Panc1 (cell line): ENCODE data around the gene RAP1GAP2. TPM values are rescaled to one million over a fixed set of nuclear protein-coding genes. Genes with fewer than 3 reads are reported as not detected.
A peak's percentile ranks its signal among the peaks of the same experiment; 100 is the strongest.

Experiments
- ATAC-seq: fragments of 200-7000 bp; cut with Tn5 transposase; 2 replicates; pipeline ENCODE4 v1.9.1; 2020; ENCODE audit warnings: mild to moderate bottlenecking, moderate library complexity
- BruUV-seq: library from RNA; stranded (reverse); fragments of 400-500 nt; replicated peaks from 2 replicates; lab custom pipeline; 2021; lab: Mats Ljungman, UMichigan
- CTCF ChIA-PET: fragments of 300-600 bp; sonication (Branson Sonifier 250); formaldehyde crosslinking; loops from one replicate; lab custom pipeline; 2022; ENCODE audit warnings: antibody characterized with exemption; lab: Charles Lee
- POLR2A ChIA-PET: fragments of 300-600 bp; sonication (Branson Sonifier 250); formaldehyde crosslinking; loops from one replicate; lab custom pipeline; 2022; ENCODE audit warnings: antibody characterized with exemption; lab: Charles Lee
- DNase-seq: peaks from one replicate; pipeline ENCODE4 v3.0.0-alpha.2; 2010; ENCODE audit warnings: low read depth, low spot score
- H3K27ac ChIP-seq: 2 replicates; pipeline ENCODE4 v1.5.1; 2011; ENCODE audit warnings: mild to moderate bottlenecking, low read length, inconsistent platforms
- H3K27me3 ChIP-seq: fragments of 200-500 bp; sonication (Bioruptor generic); 2 replicates; pipeline ENCODE4 v1.6.0; 2014; ENCODE audit warnings: low read length, inconsistent platforms; ENCODE audit not compliant: control insufficient read depth, insufficient read depth
- H3K36me3 ChIP-seq: fragments of 200-500 bp; sonication (Bioruptor generic); 2 replicates; pipeline ENCODE4 v1.5.1; 2014; ENCODE audit warnings: inconsistent platforms, mild to moderate bottlenecking, low read length, moderate library complexity; ENCODE audit not compliant: control insufficient read depth, insufficient read depth
- H3K4me1 ChIP-seq: 2 replicates; pipeline ENCODE4 v1.5.1; 2011; ENCODE audit warnings: inconsistent platforms, mild to moderate bottlenecking, low read length, moderate library complexity; ENCODE audit not compliant: control insufficient read depth, insufficient read depth
- H3K4me3 ChIP-seq, 2 experiments: 2 replicates each; pipeline ENCODE4 v1.5.1; 2011 to 2012; ENCODE audit warnings: low read depth in 2 of 2, low read length in 2 of 2, mild to moderate bottlenecking in 2 of 2, inconsistent platforms in 1 of 2, moderate library complexity in 1 of 2
- H3K9me3 ChIP-seq: fragments of 200-500 bp; sonication (Bioruptor generic); 2 replicates; pipeline ENCODE4 v1.5.1; 2014; ENCODE audit warnings: low read depth, mild to moderate bottlenecking, inconsistent platforms, low read length, moderate library complexity; ENCODE audit not compliant: control insufficient read depth, insufficient read depth
- POLR2AphosphoS5 ChIP-seq: IDR thresholded peaks from 2 replicates; pipeline ENCODE4 v1.6.1; 2012; ENCODE audit warnings: mild to moderate bottlenecking, low read depth, low read length, moderate library complexity
- REST ChIP-seq, 2 experiments: IDR thresholded peaks; 2 replicates each; pipeline ENCODE4 v1.6.1; 2011 to 2012; ENCODE audit warnings: low read depth in 2 of 2, control low read depth in 1 of 2, low read length in 1 of 2, mild to moderate bottlenecking in 1 of 2, moderate library complexity in 1 of 2; ENCODE audit not compliant: insufficient read depth in 1 of 2
- SIN3A ChIP-seq: IDR thresholded peaks from 2 replicates; pipeline ENCODE4 v1.6.1; 2012; ENCODE audit warnings: low read depth, mild to moderate bottlenecking, low read length, moderate library complexity, borderline replicate concordance; ENCODE audit not compliant: insufficient read depth
- TCF7L2 ChIP-seq: IDR thresholded peaks from 2 replicates; pipeline ENCODE4 v1.6.1; 2011; ENCODE audit warnings: mild to moderate bottlenecking, low read depth, low read length, inconsistent platforms
- in situ Hi-C: cut with HindIII; loops from 2 replicates; pipeline ENCODE4 v1.10.0; 2016; ENCODE audit warnings: low sequenced_read_pairs, low pct_unique_long_range_greater_than_20kb
- intact Hi-C: fragments of 100-400 bp; cut with micrococcal nuclease; formaldehyde crosslinking; loops from one replicate; pipeline ENCODE4 v1.10.0; 2022; ENCODE audit not compliant: unreplicated experiment
- total RNA-seq: library from RNA; stranded (reverse); gene quantifications from one replicate; pipeline ENCODE4 v1.2.1, GENCODE V29; 2021; ENCODE audit not compliant: unreplicated experiment
- TF ChIP-seq, protein P1 (sequence below): fragments of 450-650 bp; IDR thresholded peaks from 2 replicates; pipeline ENCODE4 v1.5.1; 2017; ENCODE audit warnings: mild to moderate bottlenecking

The RAP1GAP2 gene
- total RNA-seq, 1 experiment from 2014 or later = 10.0 TPM

DNA sequence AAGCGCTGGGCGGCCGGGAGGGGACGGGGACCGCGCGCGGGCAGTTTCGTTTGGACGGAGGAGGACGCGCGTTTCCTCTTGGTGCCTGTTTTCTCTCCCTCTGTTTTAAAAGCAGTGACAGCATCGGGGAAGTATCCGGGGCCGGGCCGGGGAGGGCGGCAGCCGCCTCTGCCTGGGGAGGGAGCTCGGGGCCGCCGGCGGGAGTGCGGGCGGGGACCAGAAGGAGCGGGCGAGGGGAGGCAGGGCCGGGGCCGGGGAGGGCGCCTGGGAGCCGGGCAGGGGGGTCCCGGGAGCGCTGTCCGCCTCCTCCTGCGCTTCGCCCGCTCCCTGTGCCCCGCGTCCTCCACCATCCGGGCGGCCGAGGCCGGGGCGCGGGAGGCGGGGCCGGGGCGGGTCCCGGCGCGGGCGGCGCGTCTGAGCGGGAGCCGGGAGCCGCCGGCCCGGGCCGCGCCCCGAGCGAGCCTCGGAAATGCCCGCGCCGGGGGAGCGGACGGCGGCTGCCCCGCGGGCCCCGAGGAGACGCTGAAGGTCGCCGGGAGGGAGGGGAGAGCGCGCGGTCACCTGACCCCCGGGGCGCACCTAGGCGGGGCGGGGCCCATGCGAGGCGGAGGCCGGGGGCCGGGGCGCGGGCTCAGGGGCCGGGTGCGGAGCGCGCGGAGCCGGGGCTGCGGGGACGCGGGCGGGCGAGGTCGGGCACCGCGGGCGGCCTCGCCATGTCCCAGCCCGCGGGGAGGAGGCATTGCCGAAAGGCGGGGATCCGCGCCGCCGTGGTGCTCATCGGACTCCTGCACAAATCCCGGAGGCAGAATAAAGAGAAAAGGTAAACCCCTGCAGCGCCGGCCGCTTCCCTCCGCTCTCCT lies 57.3 kb downstream of the RAP1GAP2 start:
- TF ChIP-seq TCF7L2 (no peak), REST (IDR thresholded peaks at IDR 0.05; ENCODE audit: insufficient read depth in 1 of 2, low read depth in 2 of 2, low read length in 1 of 2) (no peak), POLR2AphosphoS5 (no peak), SIN3A (no peak)
- TF ChIP-seq, protein P1, sequence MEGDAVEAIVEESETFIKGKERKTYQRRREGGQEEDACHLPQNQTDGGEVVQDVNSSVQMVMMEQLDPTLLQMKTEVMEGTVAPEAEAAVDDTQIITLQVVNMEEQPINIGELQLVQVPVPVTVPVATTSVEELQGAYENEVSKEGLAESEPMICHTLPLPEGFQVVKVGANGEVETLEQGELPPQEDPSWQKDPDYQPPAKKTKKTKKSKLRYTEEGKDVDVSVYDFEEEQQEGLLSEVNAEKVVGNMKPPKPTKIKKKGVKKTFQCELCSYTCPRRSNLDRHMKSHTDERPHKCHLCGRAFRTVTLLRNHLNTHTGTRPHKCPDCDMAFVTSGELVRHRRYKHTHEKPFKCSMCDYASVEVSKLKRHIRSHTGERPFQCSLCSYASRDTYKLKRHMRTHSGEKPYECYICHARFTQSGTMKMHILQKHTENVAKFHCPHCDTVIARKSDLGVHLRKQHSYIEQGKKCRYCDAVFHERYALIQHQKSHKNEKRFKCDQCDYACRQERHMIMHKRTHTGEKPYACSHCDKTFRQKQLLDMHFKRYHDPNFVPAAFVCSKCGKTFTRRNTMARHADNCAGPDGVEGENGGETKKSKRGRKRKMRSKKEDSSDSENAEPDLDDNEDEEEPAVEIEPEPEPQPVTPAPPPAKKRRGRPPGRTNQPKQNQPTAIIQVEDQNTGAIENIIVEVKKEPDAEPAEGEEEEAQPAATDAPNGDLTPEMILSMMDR = no peak
- ChIA-PET POLR2A (interaction anchor here (0.5 kb wide), 1 partner anchor 37 kb away, joined by 3 read pairs; no protein-coding TSS in a partner anchor), CTCF (interaction anchor here (0.6 kb wide), 1 partner anchor 188 kb away, joined by 3 read pairs; no protein-coding TSS in a partner anchor)
- ATAC-seq = peak; percentile 82
- no peaks in the 10 kb centered on the region; the same call in 1 of the 2 replicates for H3K4me1 ChIP-seq
- H3K4me3 ChIP-seq = peak overlapping the region; percentile 52 to 70
- H3K27ac ChIP-seq = no peak overlapping the region
- intact Hi-C loops (no loop called here), in situ Hi-C loops (no loop called here)
- no peaks in the 10 kb centered on the region; the same call in 1 of the 2 replicates for H3K27me3 ChIP-seq
- BruUV-seq = no TSS peak
- H3K36me3 ChIP-seq = no peaks in the 10 kb centered on the region
- no peaks in the 10 kb centered on the region for H3K9me3 ChIP-seq
- no peak for DNase-seq

- no peaks in the 10 kb centered on the region for H3K9me3 ChIP-seq
- no peak for DNase-seq
- H3K27ac ChIP-seq = no peak overlapping the region
- ChIA-PET CTCF (no interaction called here), POLR2A (interaction anchor here (0.6 to 0.7 kb wide), 2 partner anchors 149 to 158 kb away, joined by 3 to 12 read pairs; no protein-coding TSS in a partner anchor)
- peak overlapping the region; percentile 52 to 70 for H3K4me3 ChIP-seq
- no peaks in the 10 kb centered on the region; the same call in 1 of the 2 replicates for H3K27me3 ChIP-seq
- TF ChIP-seq POLR2AphosphoS5 (no peak), TCF7L2 (no peak), SIN3A (no peak)
- TF ChIP-seq, protein P1 = no peak
- intact Hi-C loops (no loop called here), in situ Hi-C loops (no loop called here)
- no peaks in the 10 kb centered on the region for H3K36me3 ChIP-seq
- peak; percentile 56 for ATAC-seq
- BruUV-seq = no TSS peak
- H3K4me1 ChIP-seq = no peaks in the 10 kb centered on the region; the same call in 1 of the 2 replicates
Observed at GRCh38 chr17:2854143-2855055, 58.2 kb downstream of the RAP1GAP2 start.
